ENCODE results near the gene GAB1.
A peak's percentile ranks its signal among the peaks of the same experiment; 100 is the strongest.

Gene GAB1

DNA sequence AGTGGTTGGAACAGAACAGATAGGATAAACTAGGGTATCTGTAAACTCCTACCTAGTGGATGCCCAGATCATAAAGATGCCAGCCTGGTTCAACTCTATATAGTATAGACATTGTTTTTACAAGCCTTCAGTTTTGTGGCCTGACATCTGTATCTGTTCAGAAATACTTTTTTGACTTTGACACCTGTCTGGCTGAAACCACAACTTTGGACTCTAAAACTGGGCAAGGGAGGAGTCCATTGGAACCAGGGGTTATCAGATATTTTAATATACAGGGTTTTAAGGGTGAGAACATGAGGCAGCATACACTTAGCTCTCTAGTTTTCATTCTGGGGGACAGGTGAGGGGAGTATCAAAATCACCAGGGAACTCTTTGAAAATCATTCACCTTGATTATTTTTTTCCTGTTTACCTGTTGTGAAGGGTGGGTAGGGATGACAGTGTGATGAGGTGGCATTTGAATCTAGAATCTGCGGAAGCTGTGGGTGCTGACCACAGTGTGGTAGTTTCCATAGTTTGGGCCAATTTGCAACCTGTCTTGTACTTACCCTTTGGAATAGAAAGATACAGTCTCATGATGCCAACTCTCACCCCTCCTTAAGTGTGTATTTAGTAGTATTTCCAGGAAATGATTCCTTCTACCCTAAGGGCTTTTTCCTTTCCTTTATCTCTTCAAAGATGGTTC, 20.6 kb downstream of the GAB1 start:
- H3K4me2 ChIP-seq (ENCODE audit: low read length, poor library complexity, severe bottlenecking), result no peak overlapping the region
- H2BK15ac ChIP-seq (ENCODE audit: low read depth, poor library complexity, severe bottlenecking), result no peak overlapping the region
- H2AFZ ChIP-seq (ENCODE audit: low read depth, low read length), result no peak overlapping the region
- no peak overlapping the region for H3K4me3 ChIP-seq (ENCODE audit: insufficient read depth in 1 of 2, low read depth in 1 of 2, low read length in 2 of 2)
- no peak overlapping the region for H2BK5ac ChIP-seq (ENCODE audit: low read depth, low read length, poor library complexity, severe bottlenecking)
- H3K9ac ChIP-seq (ENCODE audit: low read length), result no peak overlapping the region
- peaks cover 7% of the 10 kb centered on the region for H3K79me1 ChIP-seq (replicated peaks; ENCODE audit: low read length, poor library complexity, severe bottlenecking)
- no peak overlapping the region for H4K91ac ChIP-seq (ENCODE audit: low read length)
- no peak for DNase-seq
- no peaks in the 10 kb centered on the region for H3K27me3 ChIP-seq (ENCODE audit: control insufficient read depth in 1 of 2, insufficient read depth in 1 of 2, low read length in 2 of 2)
- H2BK120ac ChIP-seq (ENCODE audit: low read depth, low read length), result no peak overlapping the region
- peak overlapping the region; percentile 55 for H2AK5ac ChIP-seq (ENCODE audit: low read length, severe bottlenecking)
- H3K9me3 ChIP-seq (ENCODE audit: control insufficient read depth, low read length), result no peaks in the 10 kb centered on the region
- no peak overlapping the region for H3K18ac ChIP-seq (ENCODE audit: low read depth in 1 of 2, low read length in 2 of 2)
- WGBS, result 100% methylated on average over 1 of the region's 1 CpG
- no peak overlapping the region for H2BK12ac ChIP-seq (ENCODE audit: low read length in 2 of 2)
- no peak overlapping the region for H4K8ac ChIP-seq (ENCODE audit: low read length)
- no peak overlapping the region for H3K14ac ChIP-seq (ENCODE audit: low read length in 2 of 2)
- H3K4me1 ChIP-seq (ENCODE audit: control insufficient read depth, insufficient read depth, low read depth, low read length), result peaks cover 6% of the 10 kb centered on the region
- no peak overlapping the region for H3K4ac ChIP-seq (ENCODE audit: low read depth in 1 of 2, low read length in 2 of 2)
- H3K36me3 ChIP-seq (ENCODE audit: control insufficient read depth in 1 of 2, insufficient read depth in 2 of 2, low read depth in 1 of 2, low read length in 2 of 2), result no peaks in the 10 kb centered on the region
- H3K27ac ChIP-seq (ENCODE audit: low read length, poor library complexity, severe bottlenecking), result no peak overlapping the region
- H3K23ac ChIP-seq (ENCODE audit: low read length in 2 of 2), result no peak overlapping the region

DNA sequence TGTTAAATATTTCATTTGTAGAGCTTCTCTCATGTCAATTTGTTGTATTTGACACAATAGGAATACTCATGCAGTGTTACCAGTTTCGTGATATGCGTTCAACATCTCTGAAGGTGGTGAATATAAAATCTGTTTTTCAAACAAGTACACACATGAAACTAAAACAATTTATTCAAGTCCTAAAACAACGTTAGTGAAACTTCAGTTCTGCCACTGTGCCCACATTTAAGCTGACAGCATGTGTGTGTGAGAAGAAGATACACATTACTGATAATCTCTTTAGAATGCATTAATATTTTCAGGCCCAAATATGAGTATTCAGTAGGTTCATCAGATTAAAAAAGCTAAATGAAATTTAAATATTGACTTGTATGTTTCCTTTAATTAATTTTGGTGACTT, 21.7 kb downstream of the GAB1 start:
- Histone ChIP-seq H2AFZ (ENCODE audit: low read depth, low read length) (no peak overlapping the region), H3K4ac (ENCODE audit: low read depth in 1 of 2, low read length in 2 of 2) (no peak overlapping the region), H3K27me3 (ENCODE audit: control insufficient read depth in 1 of 2, insufficient read depth in 1 of 2, low read length in 2 of 2) (no peaks in the 10 kb centered on the region), H2AK5ac (ENCODE audit: low read length, severe bottlenecking) (no peak overlapping the region), H3K23ac (ENCODE audit: low read length in 2 of 2) (no peak overlapping the region), H3K4me3 (ENCODE audit: insufficient read depth in 1 of 2, low read depth in 1 of 2, low read length in 2 of 2) (peak overlapping the region in 1 of 2 experiments; percentile 13), H4K8ac (ENCODE audit: low read length) (no peak overlapping the region), H3K27ac (ENCODE audit: low read length, poor library complexity, severe bottlenecking) (peak overlapping the region; percentile 49), H2BK12ac (ENCODE audit: low read length in 2 of 2) (no peak overlapping the region), H3K36me3 (ENCODE audit: control insufficient read depth in 1 of 2, insufficient read depth in 2 of 2, low read depth in 1 of 2, low read length in 2 of 2) (no peaks in the 10 kb centered on the region), H2BK5ac (ENCODE audit: low read depth, low read length, poor library complexity, severe bottlenecking) (no peak overlapping the region), H3K9me3 (ENCODE audit: control insufficient read depth, low read length) (no peaks in the 10 kb centered on the region), H3K14ac (ENCODE audit: low read length in 2 of 2) (no peak overlapping the region), H4K91ac (ENCODE audit: low read length) (no peak overlapping the region), H2BK15ac (ENCODE audit: low read depth, poor library complexity, severe bottlenecking) (no peak overlapping the region), H3K9ac (ENCODE audit: low read length) (no peak overlapping the region), H3K4me1 (ENCODE audit: control insufficient read depth, insufficient read depth, low read depth, low read length) (peaks cover 6% of the 10 kb centered on the region), H3K18ac (ENCODE audit: low read depth in 1 of 2, low read length in 2 of 2) (no peak overlapping the region), H2BK120ac (ENCODE audit: low read depth, low read length) (no peak overlapping the region), H3K4me2 (ENCODE audit: low read length, poor library complexity, severe bottlenecking) (no peak overlapping the region), H3K79me1 (replicated peaks; ENCODE audit: low read length, poor library complexity, severe bottlenecking) (peaks cover 8% of the 10 kb centered on the region)
- 67% methylated on average over 1 of the region's 3 CpGs for WGBS
- no peak for DNase-seq

DNA sequence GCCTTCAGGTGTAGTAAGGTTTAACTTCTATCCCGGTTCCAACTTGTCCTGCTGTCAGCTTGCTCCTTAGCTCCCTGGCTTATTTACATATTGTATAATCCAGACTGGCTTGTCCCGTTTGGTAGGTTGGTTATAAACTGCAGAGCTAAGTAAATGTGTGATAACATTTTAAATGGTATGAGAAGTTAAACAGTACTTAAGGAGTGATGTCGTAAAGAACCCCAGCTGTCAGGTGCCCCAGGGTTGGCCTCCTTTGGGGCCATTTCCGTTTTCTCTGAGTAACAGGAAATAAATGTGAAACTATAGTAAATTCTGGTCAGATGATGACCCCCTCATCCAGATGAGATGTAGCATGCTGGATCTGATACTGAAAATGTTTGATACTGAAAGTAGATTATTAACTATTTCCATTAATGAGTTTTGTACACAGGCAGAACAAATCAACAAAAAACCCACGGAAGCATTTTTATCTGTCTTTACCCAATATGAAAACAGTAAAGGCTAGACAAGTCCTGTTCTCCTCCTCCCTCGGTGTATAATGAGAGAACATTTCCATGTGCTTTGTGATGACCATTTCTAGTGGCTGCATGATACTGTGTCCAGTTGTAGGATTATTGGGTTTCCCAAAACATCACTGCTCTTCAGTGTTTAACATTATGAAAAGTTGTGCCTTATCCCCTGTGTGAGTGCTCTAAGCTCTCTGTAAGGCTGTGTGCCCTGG, 22.4 kb downstream of the GAB1 start:
- Histone ChIP-seq H2BK12ac (ENCODE audit: low read length in 2 of 2) (peak overlapping the region in 1 of 2 experiments; percentile 68), H3K36me3 (ENCODE audit: control insufficient read depth in 1 of 2, insufficient read depth in 2 of 2, low read depth in 1 of 2, low read length in 2 of 2) (no peaks in the 10 kb centered on the region)

DNA sequence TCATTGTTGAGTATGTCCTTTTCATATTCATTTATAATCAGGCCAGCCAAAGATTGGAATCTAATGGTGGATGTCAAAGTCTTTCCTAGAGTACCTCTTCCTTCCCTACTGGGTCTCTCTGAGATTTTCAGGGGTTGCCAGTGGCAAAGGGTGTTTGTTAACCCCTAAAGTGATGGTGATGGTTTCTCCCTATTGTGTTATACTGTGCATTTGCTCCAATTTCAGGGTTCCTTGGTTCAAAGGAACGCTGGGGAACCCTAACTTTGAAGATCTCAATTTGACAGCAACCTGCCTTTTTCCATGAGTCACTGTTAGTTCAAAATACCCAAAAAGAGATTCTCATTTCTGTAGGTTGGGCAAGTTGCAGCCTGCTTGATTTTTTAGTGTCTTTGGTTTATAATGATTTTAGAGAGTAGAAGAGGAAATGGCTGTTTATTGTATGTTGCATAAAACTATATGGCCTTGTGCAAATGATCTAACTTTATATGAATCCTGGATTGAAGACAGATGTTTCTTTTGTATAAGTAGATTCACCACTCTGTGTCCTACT, 23.0 kb downstream of the GAB1 start:
- peak overlapping the region; percentile 57 for H4K91ac ChIP-seq (ENCODE audit: low read length)
- no peak overlapping the region for H3K4me3 ChIP-seq (ENCODE audit: insufficient read depth in 1 of 2, low read depth in 1 of 2, low read length in 2 of 2)
- H2BK120ac ChIP-seq (ENCODE audit: low read depth, low read length), result no peak overlapping the region
- H2BK12ac ChIP-seq (ENCODE audit: low read length in 2 of 2), result peak overlapping the region in 1 of 2 experiments; percentile 68
- no peaks in the 10 kb centered on the region for H3K27me3 ChIP-seq (ENCODE audit: control insufficient read depth in 1 of 2, insufficient read depth in 1 of 2, low read length in 2 of 2)
- peak overlapping the region; percentile 47 to 67 for H3K4ac ChIP-seq (ENCODE audit: low read depth in 1 of 2, low read length in 2 of 2)
- no peak overlapping the region for H3K14ac ChIP-seq (ENCODE audit: low read length in 2 of 2)
- no peak overlapping the region for H4K8ac ChIP-seq (ENCODE audit: low read length)
- H3K18ac ChIP-seq (ENCODE audit: low read depth in 1 of 2, low read length in 2 of 2), result peak overlapping the region; percentile 40 to 75
- no peak for DNase-seq
- no peaks in the 10 kb centered on the region for H3K9me3 ChIP-seq (ENCODE audit: control insufficient read depth, low read length)
- peak overlapping the region; percentile 92 for H3K27ac ChIP-seq (ENCODE audit: low read length, poor library complexity, severe bottlenecking)
- H2AK5ac ChIP-seq (ENCODE audit: low read length, severe bottlenecking), result peak overlapping the region; percentile 81
- no peak overlapping the region for H3K23ac ChIP-seq (ENCODE audit: low read length in 2 of 2)
- H2BK5ac ChIP-seq (ENCODE audit: low read depth, low read length, poor library complexity, severe bottlenecking), result peak overlapping the region; percentile 48
- H2AFZ ChIP-seq (ENCODE audit: low read depth, low read length), result no peak overlapping the region
- peaks cover 6% of the 10 kb centered on the region for H3K4me1 ChIP-seq (ENCODE audit: control insufficient read depth, insufficient read depth, low read depth, low read length)
- H2BK15ac ChIP-seq (ENCODE audit: low read depth, poor library complexity, severe bottlenecking), result no peak overlapping the region
- H3K36me3 ChIP-seq (ENCODE audit: control insufficient read depth in 1 of 2, insufficient read depth in 2 of 2, low read depth in 1 of 2, low read length in 2 of 2), result no peaks in the 10 kb centered on the region
- H3K4me2 ChIP-seq (ENCODE audit: low read length, poor library complexity, severe bottlenecking), result no peak overlapping the region
- peak overlapping the region; percentile 60 for H3K9ac ChIP-seq (ENCODE audit: low read length)
- WGBS, result 100% methylated on average over 1 of the region's 1 CpG
- peaks cover 8% of the 10 kb centered on the region for H3K79me1 ChIP-seq (replicated peaks; ENCODE audit: low read length, poor library complexity, severe bottlenecking)

More for the DNA sequence above, 22.4 kb downstream of the GAB1 start:
- Histone ChIP-seq H3K9ac (ENCODE audit: low read length) (peak overlapping the region; percentile 34), H3K14ac (ENCODE audit: low read length in 2 of 2) (no peak overlapping the region), H3K4me3 (ENCODE audit: insufficient read depth in 1 of 2, low read depth in 1 of 2, low read length in 2 of 2) (peak overlapping the region in 1 of 2 experiments; percentile 13), H3K18ac (ENCODE audit: low read depth in 1 of 2, low read length in 2 of 2) (peak overlapping the region; percentile 40 to 75), H3K79me1 (replicated peaks; ENCODE audit: low read length, poor library complexity, severe bottlenecking) (peaks cover 8% of the 10 kb centered on the region), H3K4ac (ENCODE audit: low read depth in 1 of 2, low read length in 2 of 2) (peak overlapping the region; percentile 46 to 47), H3K4me2 (ENCODE audit: low read length, poor library complexity, severe bottlenecking) (no peak overlapping the region), H4K91ac (ENCODE audit: low read length) (peak overlapping the region; percentile 57), H3K27ac (ENCODE audit: low read length, poor library complexity, severe bottlenecking) (peak overlapping the region; percentile 92), H3K9me3 (ENCODE audit: control insufficient read depth, low read length) (no peaks in the 10 kb centered on the region), H3K4me1 (ENCODE audit: control insufficient read depth, insufficient read depth, low read depth, low read length) (peaks cover 6% of the 10 kb centered on the region), H2BK15ac (ENCODE audit: low read depth, poor library complexity, severe bottlenecking) (no peak overlapping the region), H3K27me3 (ENCODE audit: control insufficient read depth in 1 of 2, insufficient read depth in 1 of 2, low read length in 2 of 2) (no peaks in the 10 kb centered on the region), H2BK120ac (ENCODE audit: low read depth, low read length) (no peak overlapping the region), H4K8ac (ENCODE audit: low read length) (no peak overlapping the region), H2BK5ac (ENCODE audit: low read depth, low read length, poor library complexity, severe bottlenecking) (peak overlapping the region; percentile 48), H2AK5ac (ENCODE audit: low read length, severe bottlenecking) (peak overlapping the region; percentile 81), H3K23ac (ENCODE audit: low read length in 2 of 2) (no peak overlapping the region), H2AFZ (ENCODE audit: low read depth, low read length) (no peak overlapping the region)
- 19% methylated on average over 5 of the region's 6 CpGs for WGBS
- peak; percentile 84 for DNase-seq

Data from mesenchymal stem cell (in vitro differentiated cells and primary cell).